K562 (cell line): Measurements from ENCODE around the gene ATIC.

Experiments
- ZNF324 ChIP-seq: fragments of 250-450 bp; sonication (Bioruptor Pico); IDR thresholded peaks from 2 replicates; pipeline ENCODE4 v1.4.0; 2020; ENCODE audit warnings: mild to moderate bottlenecking
- TF ChIP-seq, protein P1 (sequence below): sonication (generic); formaldehyde crosslinking; IDR thresholded peaks from 2 replicates; pipeline ENCODE4 v1.9.0; 2022; ENCODE audit warnings: mild to moderate bottlenecking, missing genetic modification reagents

DNA sequence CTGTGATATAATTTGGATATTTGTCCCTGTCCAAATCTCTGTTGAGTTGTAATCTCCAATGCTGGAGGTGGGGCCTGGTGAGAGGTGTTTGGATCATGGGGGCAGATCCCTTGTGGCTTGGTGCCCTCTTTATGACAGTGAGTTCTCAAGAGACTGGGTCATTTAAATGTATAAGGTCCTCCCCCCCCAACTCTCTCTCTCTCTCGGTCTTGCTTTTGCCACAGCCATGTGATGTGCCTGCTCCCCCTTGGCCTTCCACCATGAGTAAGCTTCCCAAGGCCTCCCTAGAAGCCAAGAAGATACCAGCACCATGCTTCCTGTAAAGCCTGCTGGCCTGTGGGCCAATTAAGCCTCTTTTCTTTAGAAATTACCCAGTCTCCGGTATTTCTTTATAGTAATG, 65.4 kb downstream of the ATIC start:
- TF ChIP-seq, protein P1, sequence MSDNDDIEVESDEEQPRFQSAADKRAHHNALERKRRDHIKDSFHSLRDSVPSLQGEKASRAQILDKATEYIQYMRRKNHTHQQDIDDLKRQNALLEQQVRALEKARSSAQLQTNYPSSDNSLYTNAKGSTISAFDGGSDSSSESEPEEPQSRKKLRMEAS, result no peak
- TF ChIP-seq ZNF324 (CRISPR knock-in tag), result no peak
